SU-DHL-6 (cell line): ENCODE measurements around the gene MON2.

ENCODE experiments used
- CTCF ChIP-seq: fragments of 200-600 bp; sonication (generic); IDR thresholded peaks from one replicate; pipeline ENCODE4 v1.5.1; 2017; ENCODE audit warnings: antibody characterized with exemption, mild to moderate bottlenecking, low read length, moderate library complexity; ENCODE audit not compliant: insufficient read depth, poor library complexity, severe bottlenecking
- EZH2phosphoT487 ChIP-seq: fragments of 200-600 bp; sonication (generic), shearing (Covaris generic); conservative IDR thresholded peaks from 2 replicates; pipeline ENCODE4 v1.6.1; 2018; ENCODE audit warnings: mild to moderate bottlenecking, antibody characterized with exemption, low read length, moderate library complexity, mixed read lengths

- TF ChIP-seq CTCF: no peak
- TF ChIP-seq EZH2phosphoT487: no peak
Observed at GRCh38 chr12:62517887-62518286, 51.3 kb downstream of the MON2 start.
